ENCODE results near the gene MMP12.
"Not testable (repeated sequence)": the region's sequence is repeated elsewhere in the genome, so short reads cannot be mapped to it uniquely, and the experiment has no call there.

MMP12 gene

GRCh38 chr11:102874852-102875251 lies at the start of gene MMP12:
Gene MMP12, minus strand, starts transcription at chr11:102874982. Its CDS starts 45 bp downstream, at chr11:102874937.
- DNase-seq (ENCODE audit: low read depth in 2 of 2, low spot score in 1 of 2) = no peak

GRCh38 chr11:102921587-102922220 lies 46.9 kb upstream of the MMP12 start:
- no peak for DNase-seq (ENCODE audit: low read depth in 2 of 2, low spot score in 1 of 2)

- DNase-seq (ENCODE audit: low read depth in 2 of 2, low spot score in 1 of 2) = no peak
Measured at GRCh38 chr11:102920118-102920684, 45.4 kb upstream of the MMP12 start.

- no peak for DNase-seq (ENCODE audit: low read depth in 2 of 2, low spot score in 1 of 2)
Measured at GRCh38 chr11:102915044-102915375, 40.2 kb upstream of the MMP12 start.

GRCh38 chr11:102914238-102915043 lies 39.7 kb upstream of the MMP12 start:
- DNase-seq (ENCODE audit: low read depth in 2 of 2, low spot score in 1 of 2) = no peak

- DNase-seq (ENCODE audit: low read depth in 2 of 2, low spot score in 1 of 2) = no peak
Measured at GRCh38 chr11:102912482-102912830, 37.7 kb upstream of the MMP12 start.

GRCh38 chr11:102911758-102912481 lies 37.1 kb upstream of the MMP12 start:
- no peak for DNase-seq (ENCODE audit: low read depth in 2 of 2, low spot score in 1 of 2)

- DNase-seq (ENCODE audit: low read depth in 2 of 2, low spot score in 1 of 2) = not testable (repeated sequence)
Measured at GRCh38 chr11:102905848-102906247, 31.1 kb upstream of the MMP12 start.

- not testable (repeated sequence) for DNase-seq (ENCODE audit: low read depth in 2 of 2, low spot score in 1 of 2)
Measured at GRCh38 chr11:102903895-102904294, 29.1 kb upstream of the MMP12 start.

- no peak for DNase-seq (ENCODE audit: low read depth in 2 of 2, low spot score in 1 of 2)
Measured at GRCh38 chr11:102900346-102900745, 25.6 kb upstream of the MMP12 start.

GRCh38 chr11:102891736-102892135 lies 17.0 kb upstream of the MMP12 start:
- DNase-seq (ENCODE audit: low read depth in 2 of 2, low spot score in 1 of 2) = no peak

- no peak for DNase-seq (ENCODE audit: low read depth in 2 of 2, low spot score in 1 of 2)
Measured at GRCh38 chr11:102886999-102887398, 12.2 kb upstream of the MMP12 start.

- DNase-seq (ENCODE audit: low read depth in 2 of 2, low spot score in 1 of 2) = no peak
Measured at GRCh38 chr11:102883141-102883540, 8.4 kb upstream of the MMP12 start.

GRCh38 chr11:102882389-102883024 lies 7.7 kb upstream of the MMP12 start:
- no peak for DNase-seq (ENCODE audit: low read depth in 2 of 2, low spot score in 1 of 2)

GRCh38 chr11:102879801-102880200 lies 5.0 kb upstream of the MMP12 start:
- no peak for DNase-seq (ENCODE audit: low read depth in 2 of 2, low spot score in 1 of 2)

- DNase-seq (ENCODE audit: low read depth in 2 of 2, low spot score in 1 of 2) = no peak
Measured at GRCh38 chr11:102878595-102878994, 3.8 kb upstream of the MMP12 start.

- not testable (repeated sequence) for DNase-seq (ENCODE audit: low read depth in 2 of 2, low spot score in 1 of 2)
Measured at GRCh38 chr11:102869354-102869964, 5.3 kb downstream of the MMP12 start.

GRCh38 chr11:102868339-102868738 lies 6.4 kb downstream of the MMP12 start:
- no peak for DNase-seq (ENCODE audit: low read depth in 2 of 2, low spot score in 1 of 2)

GRCh38 chr11:102864724-102865123 lies 10.1 kb downstream of the MMP12 start:
- no peak for DNase-seq (ENCODE audit: low read depth in 2 of 2, low spot score in 1 of 2)

- no peak for DNase-seq (ENCODE audit: low read depth in 2 of 2, low spot score in 1 of 2)
Measured at GRCh38 chr11:102853956-102854355, 20.8 kb downstream of the MMP12 start.

GRCh38 chr11:102853055-102853454 lies 21.7 kb downstream of the MMP12 start:
- DNase-seq (ENCODE audit: low read depth in 2 of 2, low spot score in 1 of 2) = no peak
